Tibial nerve (tissue), 4 donors: ENCODE data around the gene PRKCH. TPM values are rescaled to one million over a fixed set of nuclear protein-coding genes. Genes with fewer than 3 reads are reported as not detected.

ENCODE experiments used
- DNase-seq, 2 donors: peaks; one replicate each; pipeline ENCODE4 v3.0.0-alpha.2; 2019; ENCODE audit warnings: low spot score in 2 of 2
- H3K27ac ChIP-seq, 4 donors: fragments of 200-600 bp; sonication (generic) in 3 of 4; one replicate each; pipeline ENCODE4 v1.5.1; 2017 to 2019; ENCODE audit warnings: mild to moderate bottlenecking in 1 of 4
- H3K27me3 ChIP-seq, 2 donors: fragments of 200-600 bp; sonication (generic) in 1 of 2; one replicate each; pipeline versions ENCODE4 v1.5.1 to v1.6.0; 2017 to 2019
- H3K36me3 ChIP-seq, 3 donors: fragments of 200-600 bp; sonication (generic); one replicate each; pipeline ENCODE4 v1.5.1; 2018 to 2019
- H3K4me1 ChIP-seq, 4 donors: fragments of 200-600 bp; sonication (generic) in 3 of 4; one replicate each; pipeline ENCODE4 v1.5.1; 2017 to 2019
- H3K4me3 ChIP-seq, 4 donors: fragments of 200-600 bp; sonication (generic) in 3 of 4; one replicate each; pipeline ENCODE4 v1.5.1; 2017 to 2019; ENCODE audit warnings: mild to moderate bottlenecking in 1 of 4, moderate library complexity in 1 of 4
- H3K9me3 ChIP-seq, 4 donors: fragments of 200-600 bp; sonication (generic) in 3 of 4; one replicate each; pipeline ENCODE4 v1.5.1; 2017 to 2019
- CTCF ChIP-seq, 5 experiments: fragments of 200-600 bp in 3 of 5; fragments of 450-650 bp in 2 of 5; sonication (generic) in 3 of 5; IDR thresholded peaks; one replicate each; pipeline ENCODE4 v1.5.1; 2016 to 2019; ENCODE audit warnings: antibody characterized with exemption in 5 of 5, mild to moderate bottlenecking in 3 of 5, moderate library complexity in 2 of 5
- EP300 ChIP-seq, 2 donors: sonication (generic); formaldehyde crosslinking; IDR thresholded peaks; one replicate each; pipeline ENCODE4 v1.6.1; 2017; ENCODE audit warnings: antibody characterized with exemption in 2 of 2, mild to moderate bottlenecking in 1 of 2
- POLR2A ChIP-seq, 2 donors: fragments of 450-650 bp; IDR thresholded peaks; one replicate each; pipeline ENCODE4 v1.6.1; 2017; ENCODE audit warnings: antibody characterized with exemption in 2 of 2, mild to moderate bottlenecking in 2 of 2, moderate library complexity in 2 of 2
- WGBS, 2 donors: methylation state at CpG; one replicate each; pipeline ENCODE4 v1.1.5; 2018; 5-methylcytosine and 5-hydroxymethylcytosine counted together
- total RNA-seq, 4 donors: library from RNA; depleted of rRNA; stranded (reverse); fragments of >200 nt; gene quantifications; one replicate each; pipeline ENCODE4 v1.1.0, GENCODE V29; 2016

Gene PRKCH
- total RNA-seq, 4 donors from 2014 or later: 26.4 to 33.9 (median 29.2) TPM

GRCh38 chr14:61460063-61460462 lies 138.7 kb downstream of the PRKCH start:
- WGBS, 2 donors: 94 to 95% methylated on average over 1 of the region's 1 CpG

GRCh38 chr14:61460718-61461611 lies 139.6 kb downstream of the PRKCH start:
- TF ChIP-seq POLR2A (IDR thresholded peaks at IDR 0.05) (no peak), EP300 (IDR thresholded peaks at IDR 0.05) (no peak), CTCF (IDR thresholded peaks at IDR 0.05) (no peak)
- Histone ChIP-seq H3K9me3 (no peaks in the 10 kb centered on the region), H3K27me3 (no peaks in the 10 kb centered on the region), H3K4me1 (no peaks in the 10 kb centered on the region), H3K36me3 (peaks cover 0 to 13% (median 0%) of the 10 kb centered on the region in 3 donors), H3K27ac (no peak overlapping the region), H3K4me3 (no peak overlapping the region)
- no peak for DNase-seq
- 70 to 72% methylated on average over 14 to 15 of the region's 15 CpGs for WGBS, 2 donors

More at GRCh38 chr14:61460063-61460462, 138.7 kb downstream of the PRKCH start:
- TF ChIP-seq CTCF (IDR thresholded peaks at IDR 0.05): no peak
- no peak for TF ChIP-seq POLR2A (IDR thresholded peaks at IDR 0.05)
- TF ChIP-seq EP300 (IDR thresholded peaks at IDR 0.05): no peak
- H3K9me3 ChIP-seq: no peaks in the 10 kb centered on the region
- no peak for DNase-seq
- no peaks in the 10 kb centered on the region for H3K4me1 ChIP-seq
- H3K27ac ChIP-seq: no peak overlapping the region
- peaks cover 0 to 13% (median 0%) of the 10 kb centered on the region in 3 donors for H3K36me3 ChIP-seq
- H3K27me3 ChIP-seq: no peaks in the 10 kb centered on the region
- H3K4me3 ChIP-seq: no peak overlapping the region

- Histone ChIP-seq H3K27ac (no peak overlapping the region), H3K4me3 (no peak overlapping the region), H3K27me3 (no peaks in the 10 kb centered on the region), H3K36me3 (peaks cover 0 to 13% (median 0%) of the 10 kb centered on the region in 3 donors), H3K4me1 (no peaks in the 10 kb centered on the region), H3K9me3 (no peaks in the 10 kb centered on the region)
- TF ChIP-seq POLR2A (IDR thresholded peaks at IDR 0.05): no peak
- TF ChIP-seq CTCF (IDR thresholded peaks at IDR 0.05): peak; percentile 50 to 87 (median 66)
- no peak for TF ChIP-seq EP300 (IDR thresholded peaks at IDR 0.05)
- DNase-seq: peak in 1 of 2 donors; percentile 77
- WGBS, 2 donors: 47 to 58% methylated on average over 7 of the region's 7 CpGs
These were observed 140.5 kb downstream of the PRKCH start for GRCh38 chr14:61461808-61462275.

GRCh38 chr14:61462566-61463193 lies 141.3 kb downstream of the PRKCH start:
- Histone ChIP-seq H3K27ac (no peak overlapping the region), H3K4me1 (no peaks in the 10 kb centered on the region), H3K36me3 (peaks cover 0 to 7% (median 0%) of the 10 kb centered on the region in 3 donors), H3K4me3 (no peak overlapping the region), H3K9me3 (no peaks in the 10 kb centered on the region), H3K27me3 (no peaks in the 10 kb centered on the region)
- 56 to 63% methylated on average over 4 of the region's 4 CpGs for WGBS, 2 donors
- TF ChIP-seq EP300 (IDR thresholded peaks at IDR 0.05): no peak
- no peak for TF ChIP-seq POLR2A (IDR thresholded peaks at IDR 0.05)
- TF ChIP-seq CTCF (IDR thresholded peaks at IDR 0.05): no peak
- DNase-seq: no peak
